Left lobe of liver (tissue), 2 donors: ENCODE results near the gene PARP12. TPM values are rescaled to one million over a fixed set of nuclear protein-coding genes. Genes with fewer than 3 reads are reported as not detected.

Experiments used
- ATAC-seq: fragments of 200-7000 bp; cut with Tn5 transposase; one replicate; pipeline ENCODE4 v1.9.1; 2020; ENCODE audit warnings: mild to moderate bottlenecking, moderate library complexity
- DNase-seq: peaks from one replicate; pipeline ENCODE4 v3.0.0-alpha.2; 2020; ENCODE audit warnings: low spot score
- total RNA-seq: library from RNA; stranded (reverse); gene quantifications from one replicate; pipeline ENCODE4 v1.2.1, GENCODE V29; 2021
- donor health status: DM: no; HTN: no; CAD: no; lungs with moderate emphysema.
- donor health status: DM: no; HTN: yes; CAD: no.

Gene PARP12
- total RNA-seq, 1 donor from 2014 or later, result 17.8 TPM

GRCh38 chr7:140036224-140036962, 26.4 kb downstream of the PARP12 start:
- no peak for DNase-seq
- no peak for ATAC-seq

- ATAC-seq (no peak), DNase-seq (no peak)
Observed at GRCh38 chr7:140035400-140036223, 27.1 kb downstream of the PARP12 start.

GRCh38 chr7:140034421-140034820, 28.3 kb downstream of the PARP12 start:
- DNase-seq (no peak), ATAC-seq (no peak)

- no peak for DNase-seq
- ATAC-seq, result no peak
Observed at GRCh38 chr7:140033779-140034363, 28.9 kb downstream of the PARP12 start.

GRCh38 chr7:140033036-140033435, 29.7 kb downstream of the PARP12 start:
- no peak for ATAC-seq
- no peak for DNase-seq

GRCh38 chr7:140031364-140031763, 31.4 kb downstream of the PARP12 start:
- ATAC-seq, result no peak
- DNase-seq, result no peak

- no peak for ATAC-seq
- DNase-seq, result no peak
Observed at GRCh38 chr7:140029072-140029471, 33.7 kb downstream of the PARP12 start.

GRCh38 chr7:140028311-140028710, 34.4 kb downstream of the PARP12 start:
- DNase-seq (no peak), ATAC-seq (no peak)

- DNase-seq (no peak), ATAC-seq (no peak)
Observed at GRCh38 chr7:140027858-140028257, 34.9 kb downstream of the PARP12 start.

- ATAC-seq (no peak), DNase-seq (no peak)
Observed at GRCh38 chr7:140026935-140027334, 35.8 kb downstream of the PARP12 start.

GRCh38 chr7:140025814-140026433, 36.8 kb downstream of the PARP12 start:
- DNase-seq, result no peak

GRCh38 chr7:140025241-140025640, 37.5 kb downstream of the PARP12 start:
- ATAC-seq (no peak), DNase-seq (no peak)

More at GRCh38 chr7:140025814-140026433, 36.8 kb downstream of the PARP12 start:
- ATAC-seq, result no peak

GRCh38 chr7:140024585-140024984, 38.2 kb downstream of the PARP12 start:
- DNase-seq (no peak), ATAC-seq (no peak)

- ATAC-seq (no peak), DNase-seq (no peak)
Observed at GRCh38 chr7:140023728-140024127, 39.0 kb downstream of the PARP12 start.

- ATAC-seq (peak; percentile 83), DNase-seq (no peak)
Observed at GRCh38 chr7:140022582-140023211, 40.1 kb downstream of the PARP12 start.

GRCh38 chr7:140021603-140022002, 41.1 kb downstream of the PARP12 start:
- DNase-seq (no peak), ATAC-seq (no peak)

GRCh38 chr7:140019606-140020005, 43.1 kb downstream of the PARP12 start:
- DNase-seq (no peak), ATAC-seq (no peak)

GRCh38 chr7:140019172-140019571, 43.6 kb downstream of the PARP12 start:
- ATAC-seq, result no peak
- no peak for DNase-seq

- ATAC-seq, result no peak
- DNase-seq, result no peak
Observed at GRCh38 chr7:140018125-140019043, 44.4 kb downstream of the PARP12 start.

GRCh38 chr7:140017543-140017942, 45.2 kb downstream of the PARP12 start:
- no peak for ATAC-seq
- DNase-seq, result no peak
